VCaP (cell line): ENCODE results near the gene MORC1.

Experiments
- H3K27ac ChIP-seq: fragments of 450-650 bp; 2 replicates; pipeline ENCODE4 v1.5.1; 2017
- CTCF ChIP-seq: fragments of 450-650 bp; conservative IDR thresholded peaks from 2 replicates; pipeline ENCODE4 v1.5.1; 2017; ENCODE audit warnings: mild to moderate bottlenecking, moderate library complexity

Gene MORC1

GRCh38 chr3:109057616-109058015 is 60.3 kb downstream of the MORC1 start:
- TF ChIP-seq CTCF: no peak
- H3K27ac ChIP-seq: no peak overlapping the region

GRCh38 chr3:109057056-109057455 is 60.9 kb downstream of the MORC1 start:
- no peak for TF ChIP-seq CTCF
- H3K27ac ChIP-seq: no peak overlapping the region

- no peak overlapping the region for H3K27ac ChIP-seq
- peak; percentile 85 for TF ChIP-seq CTCF
Observed at GRCh38 chr3:109050591-109051167, 67.3 kb downstream of the MORC1 start.

GRCh38 chr3:109047366-109047765 is 70.6 kb downstream of the MORC1 start:
- no peak for TF ChIP-seq CTCF
- no peak overlapping the region for H3K27ac ChIP-seq

- TF ChIP-seq CTCF: no peak
- H3K27ac ChIP-seq: no peak overlapping the region
Observed at GRCh38 chr3:109045271-109046040, 72.5 kb downstream of the MORC1 start.

- H3K27ac ChIP-seq: no peak overlapping the region
- no peak for TF ChIP-seq CTCF
Observed at GRCh38 chr3:109035082-109035481, 82.9 kb downstream of the MORC1 start.

GRCh38 chr3:109033000-109033660 is 84.8 kb downstream of the MORC1 start:
- no peak for TF ChIP-seq CTCF
- H3K27ac ChIP-seq: no peak overlapping the region
